22Rv1 (cell line): ENCODE data around the gene PPP2R5C.

Source experiments
- ZFX ChIP-seq: fragments of 450-650 bp; IDR thresholded peaks from 2 replicates; pipeline ENCODE4 v1.6.1; 2017; ENCODE audit warnings: antibody characterized with exemption, borderline replicate concordance
- TF ChIP-seq, protein P1 (sequence below): fragments of 450-650 bp; IDR thresholded peaks from 2 replicates; pipeline ENCODE4 v1.5.1; 2017; ENCODE audit warnings: mild to moderate bottlenecking

DNA sequence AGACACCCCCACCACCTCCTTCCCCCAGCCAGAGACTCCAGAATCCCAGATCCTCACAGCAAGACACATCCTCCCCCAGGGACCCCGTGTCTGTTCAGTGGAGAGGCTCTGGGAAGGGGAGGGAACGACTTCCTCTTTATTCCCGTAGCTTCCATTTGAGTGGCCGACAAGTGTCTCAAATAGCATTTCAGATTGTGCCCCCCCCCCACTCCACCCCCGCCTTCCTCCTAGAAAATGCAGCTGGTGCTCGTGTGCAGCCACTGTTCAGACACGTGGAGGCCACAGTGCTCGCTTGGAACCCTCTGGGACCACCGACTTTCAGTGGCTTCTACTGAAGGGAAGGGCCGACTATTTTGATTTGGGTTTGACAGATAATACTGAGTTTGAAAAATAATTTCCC is 14.3 kb downstream of the PPP2R5C start:
- TF ChIP-seq, protein P1, sequence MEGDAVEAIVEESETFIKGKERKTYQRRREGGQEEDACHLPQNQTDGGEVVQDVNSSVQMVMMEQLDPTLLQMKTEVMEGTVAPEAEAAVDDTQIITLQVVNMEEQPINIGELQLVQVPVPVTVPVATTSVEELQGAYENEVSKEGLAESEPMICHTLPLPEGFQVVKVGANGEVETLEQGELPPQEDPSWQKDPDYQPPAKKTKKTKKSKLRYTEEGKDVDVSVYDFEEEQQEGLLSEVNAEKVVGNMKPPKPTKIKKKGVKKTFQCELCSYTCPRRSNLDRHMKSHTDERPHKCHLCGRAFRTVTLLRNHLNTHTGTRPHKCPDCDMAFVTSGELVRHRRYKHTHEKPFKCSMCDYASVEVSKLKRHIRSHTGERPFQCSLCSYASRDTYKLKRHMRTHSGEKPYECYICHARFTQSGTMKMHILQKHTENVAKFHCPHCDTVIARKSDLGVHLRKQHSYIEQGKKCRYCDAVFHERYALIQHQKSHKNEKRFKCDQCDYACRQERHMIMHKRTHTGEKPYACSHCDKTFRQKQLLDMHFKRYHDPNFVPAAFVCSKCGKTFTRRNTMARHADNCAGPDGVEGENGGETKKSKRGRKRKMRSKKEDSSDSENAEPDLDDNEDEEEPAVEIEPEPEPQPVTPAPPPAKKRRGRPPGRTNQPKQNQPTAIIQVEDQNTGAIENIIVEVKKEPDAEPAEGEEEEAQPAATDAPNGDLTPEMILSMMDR = no peak
- TF ChIP-seq ZFX = no peak
